ENCODE results near the gene ZKSCAN7.
"Not testable (repeated sequence)": the region's sequence is repeated elsewhere in the genome, so short reads cannot be mapped to it uniquely, and the experiment has no call there.

ZKSCAN7 gene

GRCh38 chr3:44554626-44555592 is at the start of gene ZKSCAN7:
Gene ZKSCAN7, plus strand, starts transcription at chr3:44555193. Its CDS starts 1,855 bp downstream, at chr3:44557048.
- DNase-seq, result peak; percentile 13 to 19 (median 15)

- no peak for DNase-seq
These were observed 48.4 kb upstream of the ZKSCAN7 start for GRCh38 chr3:44506556-44506955.

- no peak for DNase-seq
These were observed 48.0 kb upstream of the ZKSCAN7 start for GRCh38 chr3:44506961-44507360.

- DNase-seq, result no peak
These were observed 45.5 kb upstream of the ZKSCAN7 start for GRCh38 chr3:44509393-44509921.

GRCh38 chr3:44510000-44510368 is 45.0 kb upstream of the ZKSCAN7 start:
- no peak for DNase-seq

GRCh38 chr3:44511238-44511566 is 43.8 kb upstream of the ZKSCAN7 start:
- no peak for DNase-seq

GRCh38 chr3:44513513-44513912 is 41.5 kb upstream of the ZKSCAN7 start:
- DNase-seq, result no peak

- no peak for DNase-seq
These were observed 38.8 kb upstream of the ZKSCAN7 start for GRCh38 chr3:44516230-44516629.

GRCh38 chr3:44518782-44519156 is 36.2 kb upstream of the ZKSCAN7 start:
- no peak for DNase-seq

- DNase-seq, result no peak
These were observed 33.3 kb upstream of the ZKSCAN7 start for GRCh38 chr3:44521721-44522120.

GRCh38 chr3:44522494-44522933 is 32.5 kb upstream of the ZKSCAN7 start:
- no peak for DNase-seq

GRCh38 chr3:44525060-44525459 is 29.9 kb upstream of the ZKSCAN7 start:
- DNase-seq, result no peak

- no peak for DNase-seq
These were observed 25.1 kb upstream of the ZKSCAN7 start for GRCh38 chr3:44529927-44530326.

- no peak for DNase-seq
These were observed 24.1 kb upstream of the ZKSCAN7 start for GRCh38 chr3:44530911-44531310.

GRCh38 chr3:44534659-44535058 is 20.3 kb upstream of the ZKSCAN7 start:
- DNase-seq, result not testable (repeated sequence)

- no peak for DNase-seq
These were observed 19.6 kb upstream of the ZKSCAN7 start for GRCh38 chr3:44535364-44535763.

- not testable (repeated sequence) for DNase-seq
These were observed 10.2 kb upstream of the ZKSCAN7 start for GRCh38 chr3:44544811-44545210.

- no peak for DNase-seq
These were observed 730 bp downstream of the ZKSCAN7 start for GRCh38 chr3:44555723-44556122.

- DNase-seq, result no peak
These were observed 2.1 kb downstream of the ZKSCAN7 start for GRCh38 chr3:44557074-44557473.

- DNase-seq, result no peak
These were observed 6.1 kb downstream of the ZKSCAN7 start for GRCh38 chr3:44561076-44561475.

GRCh38 chr3:44562147-44562546 is 7.2 kb downstream of the ZKSCAN7 start:
- DNase-seq, result no peak

- DNase-seq, result no peak
These were observed 13.6 kb downstream of the ZKSCAN7 start for GRCh38 chr3:44568561-44568960.

- no peak for DNase-seq
These were observed 16.0 kb downstream of the ZKSCAN7 start for GRCh38 chr3:44571024-44571423.

- no peak for DNase-seq
These were observed 21.6 kb downstream of the ZKSCAN7 start for GRCh38 chr3:44576613-44577012.

Measured in activated CD4-positive, CD25-positive, alpha-beta regulatory T cell (primary cell).